ENCODE results near the gene SOCS3. TPM values are rescaled to one million over a fixed set of nuclear protein-coding genes. Genes with fewer than 3 reads are reported as not detected.

The SOCS3 gene
- total RNA-seq, 1 donor from 2014 or later: 620 TPM

DNA sequence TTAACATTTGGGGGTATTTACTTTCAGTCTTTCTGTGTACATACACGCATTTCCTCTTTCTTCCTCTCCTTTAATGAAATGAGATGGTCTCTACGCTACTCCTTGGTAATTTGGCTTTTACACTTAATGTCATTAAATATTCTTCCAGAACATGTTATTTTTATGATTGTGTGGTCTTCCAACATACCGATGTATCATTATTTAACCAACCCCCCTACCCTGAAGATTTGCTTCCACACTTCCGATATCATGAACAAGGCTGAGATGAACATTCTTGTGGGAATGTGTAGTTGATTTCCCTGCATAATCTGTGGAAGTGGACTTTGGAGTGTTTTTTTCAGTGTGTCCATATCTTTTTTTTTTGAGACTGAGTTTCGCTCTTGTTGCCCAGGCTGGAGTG, 16.3 kb upstream of the SOCS3 start:
- intact Hi-C loops (cut with DNase I): loop anchor here (5.0 kb wide), 1 partner anchor 46 kb away; no protein-coding TSS in a partner anchor

DNA sequence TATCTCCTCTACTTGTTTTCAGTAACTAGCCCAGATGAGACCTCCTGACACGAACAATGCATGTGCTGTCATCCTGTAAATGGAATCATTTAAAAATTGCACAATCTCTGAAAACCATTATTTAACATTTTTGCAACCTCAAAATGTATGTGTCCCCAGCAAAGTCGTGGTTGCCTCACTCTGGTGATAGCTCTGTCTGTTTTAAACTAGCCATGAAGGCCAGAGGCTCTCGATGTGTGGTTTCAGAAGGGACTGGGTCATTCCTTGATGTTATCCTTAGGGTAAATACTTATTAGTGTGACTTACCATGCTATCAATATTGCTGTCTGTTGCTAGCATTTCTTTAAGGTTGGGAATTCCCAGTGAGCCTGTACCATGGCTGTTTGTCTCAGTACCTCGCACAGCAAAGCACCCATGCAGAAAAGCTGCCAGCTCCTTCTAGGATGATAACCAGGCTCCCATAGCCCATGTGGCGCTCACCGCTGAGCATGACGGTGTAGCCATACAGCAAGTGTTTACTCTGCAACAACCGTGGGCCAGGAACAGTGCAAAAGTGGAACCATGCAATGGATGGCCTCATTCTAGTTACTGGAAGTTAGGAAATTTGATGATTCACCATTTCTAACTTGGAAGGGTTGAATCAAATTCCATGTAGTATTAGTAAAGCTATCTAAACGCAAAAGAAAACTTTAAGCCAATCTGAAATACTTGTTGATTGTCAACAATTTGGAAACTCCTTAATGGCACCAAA, 15.7 kb upstream of the SOCS3 start:
- no peaks in the 10 kb centered on the region for H3K36me3 ChIP-seq
- TF ChIP-seq, protein P1, sequence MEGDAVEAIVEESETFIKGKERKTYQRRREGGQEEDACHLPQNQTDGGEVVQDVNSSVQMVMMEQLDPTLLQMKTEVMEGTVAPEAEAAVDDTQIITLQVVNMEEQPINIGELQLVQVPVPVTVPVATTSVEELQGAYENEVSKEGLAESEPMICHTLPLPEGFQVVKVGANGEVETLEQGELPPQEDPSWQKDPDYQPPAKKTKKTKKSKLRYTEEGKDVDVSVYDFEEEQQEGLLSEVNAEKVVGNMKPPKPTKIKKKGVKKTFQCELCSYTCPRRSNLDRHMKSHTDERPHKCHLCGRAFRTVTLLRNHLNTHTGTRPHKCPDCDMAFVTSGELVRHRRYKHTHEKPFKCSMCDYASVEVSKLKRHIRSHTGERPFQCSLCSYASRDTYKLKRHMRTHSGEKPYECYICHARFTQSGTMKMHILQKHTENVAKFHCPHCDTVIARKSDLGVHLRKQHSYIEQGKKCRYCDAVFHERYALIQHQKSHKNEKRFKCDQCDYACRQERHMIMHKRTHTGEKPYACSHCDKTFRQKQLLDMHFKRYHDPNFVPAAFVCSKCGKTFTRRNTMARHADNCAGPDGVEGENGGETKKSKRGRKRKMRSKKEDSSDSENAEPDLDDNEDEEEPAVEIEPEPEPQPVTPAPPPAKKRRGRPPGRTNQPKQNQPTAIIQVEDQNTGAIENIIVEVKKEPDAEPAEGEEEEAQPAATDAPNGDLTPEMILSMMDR (IDR thresholded peaks at IDR 0.05): no peak
- peaks cover 13 to 17% of the 10 kb centered on the region in 2 donors for H3K4me1 ChIP-seq
- peak; percentile 35 to 88 for DNase-seq (ENCODE audit: low spot score in 2 of 2)
- H3K27me3 ChIP-seq: no peaks in the 10 kb centered on the region
- no peak overlapping the region for H3K4me3 ChIP-seq
- intact Hi-C loops (cut with DNase I): loop anchor here (5.0 kb wide), 1 partner anchor 47 kb away; no protein-coding TSS in a partner anchor
- H3K9me3 ChIP-seq: no peaks in the 10 kb centered on the region
- peak overlapping the region; percentile 59 to 69 for H3K27ac ChIP-seq

More for the DNA sequence above, 16.3 kb upstream of the SOCS3 start:
- no peaks in the 10 kb centered on the region for H3K9me3 ChIP-seq
- H3K27ac ChIP-seq: peak overlapping the region in 1 of 2 donors; percentile 7
- H3K4me1 ChIP-seq: peaks cover 13 to 19% of the 10 kb centered on the region in 2 donors
- H3K36me3 ChIP-seq: no peaks in the 10 kb centered on the region
- H3K27me3 ChIP-seq: no peaks in the 10 kb centered on the region
- TF ChIP-seq, protein P1 (IDR thresholded peaks at IDR 0.05): no peak
- DNase-seq (ENCODE audit: low spot score in 2 of 2): no peak
- no peak overlapping the region for H3K4me3 ChIP-seq

DNA sequence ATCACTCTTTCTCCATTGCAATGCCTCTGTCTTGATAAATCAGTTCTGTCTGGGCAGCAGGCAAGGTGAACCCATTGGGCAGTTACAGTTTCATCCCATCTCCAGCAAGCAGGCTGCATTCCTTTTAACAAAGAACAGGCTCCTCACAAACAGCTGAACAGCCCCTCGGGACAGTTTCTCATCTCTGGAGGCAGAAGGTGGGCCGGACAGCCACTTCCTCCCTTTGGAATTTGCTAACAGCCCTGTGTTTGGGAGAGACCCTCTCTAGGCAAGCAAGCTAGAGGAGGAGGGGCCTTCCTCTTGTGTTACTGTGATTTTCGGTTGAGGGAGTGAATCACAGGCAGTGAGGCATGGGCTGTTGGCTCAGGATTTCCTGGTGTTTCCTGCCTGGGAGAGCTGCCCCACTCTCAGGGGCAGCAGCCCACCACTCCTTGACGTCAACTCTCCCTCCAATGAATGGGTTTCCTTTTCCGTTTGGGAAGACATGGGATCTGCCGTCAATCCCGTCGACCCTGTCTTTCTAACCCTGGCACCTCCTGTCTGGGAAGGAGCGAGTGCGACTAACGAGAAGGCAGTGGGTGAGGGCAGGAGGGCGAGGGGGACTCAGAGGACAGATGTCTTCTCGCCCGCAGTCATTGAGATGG, 14.9 kb upstream of the SOCS3 start:
- peak overlapping the region; percentile 59 to 69 for H3K27ac ChIP-seq
- H3K9me3 ChIP-seq: no peaks in the 10 kb centered on the region
- TF ChIP-seq, protein P1 (IDR thresholded peaks at IDR 0.05): no peak
- no peak for DNase-seq (ENCODE audit: low spot score in 2 of 2)
- H3K4me1 ChIP-seq: peaks cover 11 to 15% of the 10 kb centered on the region in 2 donors
- intact Hi-C loops (cut with DNase I): loop anchor here (5.0 kb wide), 1 partner anchor 48 kb away; no protein-coding TSS in a partner anchor
- H3K4me3 ChIP-seq: no peak overlapping the region
- no peaks in the 10 kb centered on the region for H3K36me3 ChIP-seq
- H3K27me3 ChIP-seq: no peaks in the 10 kb centered on the region

DNA sequence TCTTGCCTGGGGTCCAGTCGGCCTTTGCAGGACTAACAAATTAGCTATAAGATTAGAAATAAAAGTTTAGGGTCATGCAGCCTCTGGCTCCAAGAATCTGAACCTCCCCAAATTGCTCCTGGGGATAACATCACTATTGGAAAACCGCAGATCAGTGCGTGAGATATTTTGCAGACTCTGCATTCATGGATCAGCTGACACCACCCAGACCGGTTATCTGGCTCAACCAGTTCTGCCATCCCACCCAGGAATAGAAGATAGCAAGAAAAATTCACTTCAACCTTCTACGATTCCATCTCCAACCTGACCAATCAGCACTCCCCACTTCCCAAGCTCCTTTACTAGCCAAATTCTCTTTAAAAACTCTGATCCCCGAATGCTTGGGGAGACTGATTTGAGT, 14.3 kb upstream of the SOCS3 start:
- Histone ChIP-seq H3K27me3 (no peaks in the 10 kb centered on the region), H3K9me3 (no peaks in the 10 kb centered on the region), H3K4me1 (peaks cover 5 to 10% of the 10 kb centered on the region in 2 donors), H3K27ac (no peak overlapping the region), H3K36me3 (no peaks in the 10 kb centered on the region), H3K4me3 (no peak overlapping the region)
- no peak for DNase-seq (ENCODE audit: low spot score in 2 of 2)
- intact Hi-C loops (cut with DNase I): no loop called here
- TF ChIP-seq, protein P1 (IDR thresholded peaks at IDR 0.05): no peak

DNA sequence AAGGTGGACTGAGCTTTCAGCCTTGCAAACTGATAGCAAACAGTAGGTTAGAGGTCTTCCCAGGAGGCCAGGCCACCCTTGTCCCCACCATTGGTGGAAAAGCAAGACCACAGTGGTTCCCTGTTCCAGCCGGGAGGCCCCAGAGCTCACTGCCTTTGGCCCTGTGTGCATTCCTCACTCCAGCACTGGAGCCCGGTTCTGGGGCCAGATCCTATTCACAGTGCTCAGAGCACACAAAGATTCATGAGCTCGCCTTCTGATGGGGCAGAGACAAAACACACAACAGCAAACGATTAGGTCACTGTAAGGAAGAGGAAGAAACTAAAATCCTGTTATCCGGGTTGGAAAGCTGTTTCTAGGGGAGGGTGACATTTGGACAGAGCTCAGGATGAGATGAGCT, 13.0 kb upstream of the SOCS3 start:
- no peaks in the 10 kb centered on the region for H3K36me3 ChIP-seq
- intact Hi-C loops (cut with DNase I): no loop called here

More for the DNA sequence above, 13.0 kb upstream of the SOCS3 start:
- no peaks in the 10 kb centered on the region for H3K9me3 ChIP-seq
- H3K4me3 ChIP-seq: no peak overlapping the region
- DNase-seq (ENCODE audit: low spot score in 2 of 2): no peak
- H3K27ac ChIP-seq: no peak overlapping the region
- peaks cover 0 to 4% of the 10 kb centered on the region in 2 donors for H3K4me1 ChIP-seq
- TF ChIP-seq, protein P1 (IDR thresholded peaks at IDR 0.05): no peak
- H3K27me3 ChIP-seq: no peaks in the 10 kb centered on the region
